NCI-H2196 treated with DMSO at 0.1 percent for 48 hours (cell line): ENCODE data around the gene CELF4.

Experiments
- DNase-seq: peaks from one replicate; lab custom pipeline; 2025; ENCODE audit not compliant: unreplicated experiment; lab: John Stamatoyannopoulos, UW

Gene CELF4

DNA sequence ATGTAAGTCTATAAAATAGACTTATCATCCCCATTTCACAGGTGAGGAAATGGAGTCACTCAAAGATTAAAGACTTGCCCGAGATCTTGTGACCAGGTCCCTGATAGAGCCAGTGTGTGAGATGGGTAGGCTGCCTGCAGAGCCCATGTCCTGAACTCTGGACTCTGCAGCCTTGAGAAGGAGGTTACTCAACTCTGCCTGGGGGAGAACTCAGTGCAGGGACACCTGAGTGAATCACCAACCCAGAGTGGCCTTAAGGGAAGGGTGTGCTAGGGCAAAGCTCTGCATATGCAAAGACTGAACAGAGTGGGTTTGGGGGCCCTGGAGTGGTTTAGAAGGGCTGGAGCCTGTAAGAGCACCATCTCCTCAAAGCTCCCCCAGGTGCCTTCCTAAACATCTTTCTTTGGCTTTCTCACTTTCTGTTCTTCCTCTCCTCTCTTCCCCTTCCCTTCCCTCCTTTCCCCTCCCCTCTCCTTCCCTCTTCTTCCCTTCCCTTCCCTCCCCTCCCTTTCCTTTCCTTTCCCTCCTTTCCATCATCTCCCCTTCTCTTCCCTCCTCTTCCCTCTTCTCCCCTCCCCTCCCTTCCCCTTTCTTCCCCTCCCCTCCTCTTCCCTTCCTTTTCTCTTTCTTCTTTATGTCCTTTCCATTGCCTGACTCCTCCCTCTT is 67.6 kb downstream of the CELF4 start:
- DNase-seq = no peak

DNA sequence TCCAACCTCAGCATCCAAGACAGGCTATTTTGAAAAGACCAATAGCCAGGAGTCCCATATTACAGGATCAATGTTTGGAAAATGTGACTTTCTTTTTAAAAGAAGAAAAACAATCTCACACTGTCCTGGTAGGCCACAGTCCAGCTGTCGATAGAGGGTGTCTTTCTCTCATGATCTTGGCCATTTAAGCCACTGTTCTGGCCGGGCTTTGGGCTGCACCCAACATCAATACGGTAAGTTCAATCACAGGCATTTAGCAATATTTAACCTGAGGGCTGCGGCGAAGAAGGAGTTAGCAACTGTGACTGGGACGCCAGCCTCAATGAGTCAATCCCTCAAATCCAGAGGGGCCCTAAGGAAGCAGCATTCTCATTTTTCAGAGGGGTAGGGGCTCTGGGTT is 69.0 kb downstream of the CELF4 start:
- no peak for DNase-seq

DNA sequence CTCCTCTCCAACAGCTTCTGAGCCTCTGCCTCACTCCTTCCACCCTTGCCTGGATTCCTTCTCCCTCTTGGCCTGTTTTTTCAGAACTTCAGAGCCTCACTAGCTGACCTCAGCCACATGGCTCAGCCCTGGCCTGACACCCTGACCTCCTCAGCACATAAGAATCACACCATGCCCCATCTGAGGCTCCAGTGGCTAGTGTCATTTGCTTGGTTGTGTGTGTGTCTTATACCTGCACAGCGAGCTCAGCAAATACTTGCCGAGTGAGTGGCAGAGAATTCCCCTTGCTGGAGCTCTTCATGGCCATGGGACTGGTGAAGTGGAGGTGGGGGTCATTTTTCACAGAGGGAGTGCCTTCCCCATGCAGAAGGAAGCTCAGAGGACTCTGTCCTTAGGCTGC is 70.2 kb downstream of the CELF4 start:
- DNase-seq = no peak

DNA sequence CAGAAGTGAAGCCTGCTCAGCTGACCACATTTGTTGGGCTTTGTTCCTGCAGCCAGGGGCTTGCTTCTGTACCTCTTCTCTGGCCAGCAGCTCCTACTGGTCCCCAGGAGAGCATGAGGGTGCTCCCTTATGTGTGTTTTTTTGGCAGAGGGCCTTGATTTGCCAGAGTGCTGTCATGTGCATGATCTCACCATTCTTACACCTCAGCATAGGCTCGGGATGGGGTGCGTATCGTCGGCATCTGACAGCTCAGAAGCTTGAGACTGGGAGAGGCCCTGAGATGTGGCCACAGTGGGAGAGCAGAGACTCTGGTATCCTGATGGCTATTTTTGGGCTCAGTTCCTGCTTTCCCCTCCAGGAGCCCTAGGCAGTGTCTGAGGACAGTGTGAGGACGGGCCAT is 71.2 kb downstream of the CELF4 start:
- DNase-seq = no peak

DNA sequence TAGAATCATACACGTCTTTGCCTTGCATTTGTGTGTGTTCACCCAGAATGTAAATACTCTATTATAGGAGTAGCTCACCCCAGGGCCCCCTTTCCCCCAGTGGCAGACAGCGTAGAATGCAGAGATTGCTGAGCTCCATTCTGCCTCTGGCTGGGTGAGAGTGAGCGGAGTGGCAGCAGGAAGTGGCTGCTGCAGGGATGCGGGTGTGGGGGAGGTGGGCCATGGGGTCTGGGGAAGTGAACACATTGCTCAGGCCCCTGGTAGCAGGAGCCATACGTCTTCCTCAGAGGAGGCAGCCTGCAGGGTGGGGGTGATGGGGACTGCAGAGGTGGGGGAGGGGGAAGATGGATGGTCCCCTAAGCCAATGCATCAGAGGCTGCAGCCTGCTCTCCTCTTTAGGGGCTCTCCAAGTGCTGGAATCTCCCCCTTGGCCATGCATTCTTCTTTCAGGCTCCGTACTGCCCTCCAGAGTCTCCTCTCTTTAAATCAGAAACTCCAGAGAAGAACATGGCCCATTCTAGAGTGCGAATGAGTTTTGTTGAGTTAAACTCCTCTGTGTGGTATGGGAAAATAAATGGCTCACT is 72.2 kb downstream of the CELF4 start:
- no peak for DNase-seq

DNA sequence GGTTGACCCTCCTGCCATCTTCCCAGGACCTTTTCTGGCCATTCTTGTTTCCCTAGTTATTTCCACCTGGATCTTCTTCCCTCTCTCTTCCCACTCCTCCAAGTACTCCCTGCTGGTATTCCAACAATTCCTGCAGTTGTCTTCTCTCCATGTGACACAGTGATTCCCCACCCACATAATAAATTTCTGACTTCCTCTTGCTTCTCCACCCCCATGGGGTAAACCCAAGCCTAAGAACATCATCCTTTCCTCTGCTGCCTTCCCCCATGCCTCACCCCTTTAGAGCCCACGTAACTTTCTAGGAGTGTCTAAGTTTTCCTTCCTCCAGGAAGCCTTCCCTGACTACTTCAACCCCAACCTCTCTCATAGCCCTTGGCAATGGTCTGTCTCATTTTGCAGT is 72.6 kb downstream of the CELF4 start:
- no peak for DNase-seq

DNA sequence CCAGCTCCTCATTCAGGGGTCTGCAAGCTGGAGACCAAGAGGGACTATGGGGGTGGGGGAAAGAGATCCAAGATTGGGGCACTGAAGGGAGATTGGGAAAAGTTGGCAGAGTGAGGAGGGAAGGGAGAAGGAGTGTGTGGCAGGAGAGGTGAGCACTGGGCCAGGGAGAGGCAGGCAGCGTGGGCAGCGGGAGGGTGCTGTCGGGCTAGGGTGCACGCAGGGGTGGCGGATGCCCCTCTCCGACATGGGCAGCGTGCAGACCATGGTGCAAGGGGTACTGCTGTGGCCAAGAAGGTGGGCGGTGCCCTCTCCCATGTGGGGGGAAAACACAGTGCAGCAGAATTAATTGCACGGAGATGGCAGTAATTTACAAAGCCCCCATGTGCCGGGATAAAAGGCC is 74.1 kb downstream of the CELF4 start:
- no peak for DNase-seq

DNA sequence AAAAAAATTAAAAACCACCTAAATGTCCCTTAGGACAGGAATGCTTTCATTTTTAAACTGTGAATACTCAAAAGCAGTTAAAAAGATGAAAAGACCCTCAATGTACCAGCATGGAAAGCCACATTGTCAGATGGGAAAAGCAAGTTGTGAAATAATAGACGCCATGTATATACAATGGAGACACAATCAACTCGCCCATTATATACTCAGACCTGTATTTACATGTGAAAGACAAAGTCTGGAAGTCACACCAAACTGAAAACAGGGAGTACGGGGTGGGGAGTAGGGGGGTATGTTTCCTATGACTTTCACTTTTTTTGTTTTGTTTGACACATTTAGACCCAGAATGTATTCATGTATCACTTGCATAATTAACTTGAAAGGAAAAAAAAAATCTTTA is 75.6 kb downstream of the CELF4 start:
- DNase-seq = no peak

DNA sequence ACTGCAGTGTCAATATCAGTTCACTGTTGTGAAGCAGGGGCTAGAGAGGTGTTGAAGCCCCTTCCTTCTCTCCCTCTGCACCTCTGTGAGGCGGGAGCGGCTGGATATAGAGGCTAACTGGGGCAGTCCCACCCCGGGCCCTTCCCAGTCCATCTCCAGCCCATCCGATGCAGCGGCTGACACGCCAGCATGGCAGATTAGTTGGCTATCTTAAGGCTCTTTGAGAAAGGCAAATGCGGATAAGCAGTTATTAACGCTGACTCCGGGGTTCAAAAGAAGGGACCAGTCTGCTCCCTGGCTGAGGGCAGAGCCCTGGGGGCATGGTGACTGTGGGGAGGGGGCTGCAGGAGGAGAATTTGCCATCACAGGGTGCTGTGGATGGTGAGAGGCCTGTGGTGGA is 76.6 kb downstream of the CELF4 start:
- no peak for DNase-seq

DNA sequence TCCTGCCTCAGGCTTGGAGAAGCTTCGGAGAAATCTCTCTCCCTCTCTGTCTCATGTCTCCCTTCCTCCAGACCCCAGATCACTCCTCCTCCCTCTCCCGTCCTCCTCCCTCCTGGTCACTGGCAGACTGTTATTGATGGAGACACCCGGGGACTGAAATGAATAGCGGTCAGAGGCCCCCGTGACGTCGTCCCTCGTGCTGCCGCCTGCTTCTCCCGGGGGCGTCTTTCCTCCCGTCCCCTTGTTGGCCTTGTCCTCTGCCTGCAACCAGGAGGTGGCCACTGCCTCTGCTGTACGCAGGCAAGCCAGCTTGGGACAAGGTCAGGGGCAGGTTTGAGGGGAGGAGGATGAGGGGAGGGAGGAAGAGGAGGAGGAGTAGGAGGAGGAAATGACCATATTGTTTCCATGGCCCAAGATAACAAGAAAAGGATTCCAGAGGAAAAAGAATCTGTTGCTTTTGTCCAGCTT is 78.2 kb downstream of the CELF4 start:
- DNase-seq = no peak

DNA sequence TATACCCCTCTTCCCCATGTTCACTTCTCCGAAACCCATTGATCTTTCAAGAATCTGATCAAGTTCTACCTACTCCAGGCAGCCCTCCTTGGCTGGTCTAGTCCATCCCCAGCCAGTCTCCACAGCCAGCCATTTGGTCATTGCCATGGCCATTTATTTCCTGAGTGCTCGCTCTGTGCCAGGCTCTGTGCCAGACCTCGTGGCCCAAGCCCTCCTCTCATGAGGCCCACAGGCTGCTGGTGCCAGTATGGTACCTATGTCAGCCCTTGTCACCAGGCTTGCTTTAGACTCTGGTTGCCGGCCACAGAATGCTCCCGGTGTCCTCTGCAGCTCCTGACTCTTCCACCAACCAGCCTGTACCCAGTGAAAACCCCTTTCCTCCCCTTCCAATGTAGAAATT is 78.8 kb downstream of the CELF4 start:
- no peak for DNase-seq

DNA sequence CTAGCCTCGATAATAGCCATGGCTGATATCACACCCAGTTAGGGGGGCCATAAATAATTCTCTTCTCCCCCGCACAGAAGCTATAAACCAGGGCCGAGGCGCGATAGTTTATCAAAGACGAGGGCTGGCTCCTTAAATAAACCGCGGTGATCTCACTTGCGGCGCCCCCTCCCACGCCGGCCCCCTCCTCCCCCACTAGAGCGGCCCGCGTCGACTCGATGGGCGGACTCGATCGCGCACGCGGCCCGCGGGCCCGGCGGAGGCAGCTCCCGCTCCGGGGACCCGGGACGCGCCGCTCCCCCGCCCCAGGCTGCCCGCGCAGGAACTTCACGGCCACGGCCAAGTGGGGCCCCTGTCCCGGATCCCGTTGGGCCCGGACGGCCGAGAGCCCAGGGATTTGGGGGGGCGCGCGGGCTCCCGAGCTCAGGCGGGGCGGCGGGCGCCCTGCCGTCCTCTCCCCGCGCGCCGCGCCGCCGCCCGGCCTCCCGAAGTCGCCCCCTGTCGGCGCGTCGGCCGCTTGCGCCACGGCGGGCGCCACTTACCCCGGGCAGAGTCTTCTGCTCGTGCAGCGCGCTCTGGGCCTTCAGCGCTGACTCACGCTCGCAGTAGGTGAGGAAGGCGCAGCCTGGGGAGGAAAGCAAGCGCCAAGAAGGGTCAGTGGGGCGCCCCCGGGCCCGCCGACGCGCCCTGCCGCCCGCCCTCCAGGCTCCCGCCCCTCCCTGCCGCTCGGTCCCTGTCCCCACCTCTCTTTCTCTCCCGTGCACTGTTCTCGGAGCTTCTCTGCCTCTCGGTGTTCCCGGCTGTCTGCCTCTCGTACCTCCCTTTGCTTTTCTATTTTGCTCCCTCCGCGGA is 80.4 kb downstream of the CELF4 start:
- DNase-seq = peak; percentile 16

DNA sequence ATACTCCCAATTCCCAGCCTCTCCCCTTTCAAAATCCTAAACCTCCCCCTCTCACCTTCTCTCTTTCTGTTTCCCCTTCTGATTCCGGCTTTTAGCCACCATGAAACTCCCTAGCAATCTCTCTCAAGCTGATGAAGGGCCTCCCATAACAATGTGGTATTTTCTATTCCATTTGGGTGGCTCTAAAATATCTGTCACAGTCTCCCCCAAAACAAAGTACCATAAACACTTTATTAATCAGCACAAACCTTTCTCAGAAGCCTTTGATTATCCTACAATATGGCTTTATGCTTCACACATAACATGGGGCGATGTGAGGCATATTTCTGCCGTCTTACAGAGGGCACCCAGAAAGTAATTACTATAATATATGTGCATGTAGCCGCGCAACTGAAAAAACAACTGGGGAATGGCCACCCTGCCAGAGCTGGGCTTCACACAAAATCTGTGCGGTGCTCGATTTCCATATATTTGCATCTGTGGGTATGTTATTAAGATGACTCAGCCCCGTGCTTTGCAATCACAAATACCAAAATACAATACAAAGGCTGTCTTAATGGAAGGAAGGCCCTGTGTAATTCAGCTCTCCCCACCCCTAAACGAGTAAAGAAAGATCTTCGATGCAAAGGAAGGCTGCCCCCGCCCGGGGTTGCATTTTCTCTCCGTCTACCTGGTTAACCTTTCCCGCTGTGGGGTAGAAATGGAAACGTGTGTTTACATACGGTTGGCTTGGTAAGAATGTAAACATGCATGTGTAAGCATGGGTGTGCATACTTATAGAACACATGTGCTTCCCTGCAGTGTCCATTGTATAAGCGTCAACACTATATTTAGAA is 81.4 kb downstream of the CELF4 start:
- no peak for DNase-seq

DNA sequence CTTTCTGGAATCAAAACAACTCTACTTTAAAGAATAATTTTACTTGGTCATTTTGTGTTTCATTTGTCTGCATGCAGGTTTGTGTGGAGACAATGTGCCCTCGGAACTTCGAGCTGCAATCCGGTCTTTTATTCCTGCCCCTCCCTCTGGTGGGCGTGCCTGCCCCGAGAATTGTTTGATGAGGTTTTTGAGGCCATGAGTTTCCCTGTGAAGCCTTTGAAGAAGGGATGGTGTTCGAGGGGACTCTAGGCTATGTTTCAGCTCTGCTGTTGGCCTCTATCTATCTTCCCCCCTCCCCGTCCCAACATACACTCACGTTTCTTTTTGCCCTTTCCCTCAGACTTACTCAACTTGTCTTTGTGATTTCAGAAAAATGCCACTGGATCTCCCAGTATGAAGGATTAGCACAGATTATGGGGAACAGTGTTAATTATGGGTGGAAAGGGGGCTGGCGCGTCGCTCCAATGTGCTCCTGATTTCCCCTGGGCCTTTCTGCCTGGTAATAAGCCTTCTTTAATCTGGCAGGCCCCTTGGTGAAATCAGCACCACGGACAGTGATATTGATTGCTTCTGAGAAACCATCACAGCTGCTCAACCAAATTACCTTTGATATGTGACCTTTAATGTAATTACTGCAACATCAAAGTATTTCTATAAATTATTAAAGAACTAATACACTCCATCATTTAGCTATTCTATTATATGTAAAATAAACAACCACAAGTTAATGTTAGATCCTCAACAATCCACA is 82.2 kb downstream of the CELF4 start:
- no peak for DNase-seq

DNA sequence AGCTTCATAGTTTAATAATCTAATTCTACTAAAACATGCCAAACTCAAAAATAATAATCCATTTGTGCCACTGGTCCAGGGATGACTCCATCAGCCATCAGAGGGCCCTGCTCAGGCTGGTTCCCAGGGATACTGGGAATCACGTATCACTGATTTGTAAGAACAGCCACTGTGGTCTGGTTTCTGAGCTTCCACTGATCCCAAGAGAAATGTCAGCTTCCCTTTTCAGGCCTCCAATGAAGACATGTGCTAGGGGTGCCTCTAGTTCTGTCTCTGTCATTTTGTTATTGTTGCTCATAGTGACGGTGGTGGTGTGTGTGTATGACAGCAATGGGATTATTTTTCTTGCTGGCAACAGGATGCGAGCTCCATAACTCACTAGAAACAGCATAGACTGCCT is 83.2 kb downstream of the CELF4 start:
- no peak for DNase-seq

DNA sequence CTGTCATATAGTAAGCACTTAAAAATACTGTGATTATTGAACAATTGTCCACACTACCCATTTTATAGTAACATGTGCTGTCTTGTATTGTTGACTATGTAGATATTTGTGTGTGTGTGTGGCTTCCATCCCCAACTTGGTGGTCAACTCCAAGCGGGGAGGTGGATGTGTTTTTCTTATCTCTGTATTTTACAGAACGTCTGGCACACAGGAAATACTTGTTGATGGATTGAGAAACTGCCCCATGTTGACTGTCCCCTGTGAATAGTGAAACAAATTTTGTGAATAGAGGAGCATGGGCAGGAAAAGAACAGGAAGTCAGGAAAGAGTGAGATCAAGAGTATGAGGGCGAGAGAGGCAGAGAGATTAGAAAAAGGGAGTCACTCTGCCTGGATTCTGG is 83.6 kb downstream of the CELF4 start:
- no peak for DNase-seq

DNA sequence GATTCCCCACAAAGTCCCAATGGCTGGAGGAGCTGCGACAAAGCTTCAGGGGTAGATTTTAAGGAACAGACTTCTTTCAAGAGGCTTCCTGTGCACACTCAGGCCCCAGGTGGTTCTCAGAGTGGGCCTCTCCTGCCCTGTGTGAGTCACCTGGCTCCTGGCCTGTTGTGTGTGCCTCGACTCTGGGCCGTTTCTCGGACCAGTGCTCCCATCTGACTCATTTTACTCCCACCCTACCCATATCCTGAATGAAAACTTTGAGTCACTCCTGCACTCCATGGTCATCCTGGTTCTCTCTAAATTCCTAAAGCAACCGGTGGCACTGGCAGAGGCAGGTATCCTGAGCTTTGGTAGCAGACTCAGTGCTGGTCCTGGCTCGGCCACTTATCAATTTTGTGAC is 84.1 kb downstream of the CELF4 start:
- DNase-seq = no peak

DNA sequence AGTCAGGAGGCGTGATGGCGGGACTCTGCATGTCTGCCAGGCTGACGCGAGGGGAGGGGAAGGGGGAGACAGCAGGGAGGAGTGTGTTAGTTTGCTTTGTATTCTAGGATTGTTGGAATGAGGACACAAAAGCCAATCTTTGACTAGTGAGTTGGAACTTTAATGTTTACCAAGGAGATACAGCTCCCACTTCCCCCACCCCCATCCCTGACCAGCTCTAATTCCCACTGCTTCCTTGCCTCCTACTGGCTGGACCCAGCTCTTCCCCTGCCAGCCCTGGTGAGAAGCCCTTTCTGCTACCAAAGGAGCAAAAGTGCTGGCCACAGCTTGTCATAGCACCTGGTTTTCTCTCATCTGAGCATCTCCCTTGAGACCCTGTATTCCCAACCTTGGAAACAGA is 84.5 kb downstream of the CELF4 start:
- no peak for DNase-seq

DNA sequence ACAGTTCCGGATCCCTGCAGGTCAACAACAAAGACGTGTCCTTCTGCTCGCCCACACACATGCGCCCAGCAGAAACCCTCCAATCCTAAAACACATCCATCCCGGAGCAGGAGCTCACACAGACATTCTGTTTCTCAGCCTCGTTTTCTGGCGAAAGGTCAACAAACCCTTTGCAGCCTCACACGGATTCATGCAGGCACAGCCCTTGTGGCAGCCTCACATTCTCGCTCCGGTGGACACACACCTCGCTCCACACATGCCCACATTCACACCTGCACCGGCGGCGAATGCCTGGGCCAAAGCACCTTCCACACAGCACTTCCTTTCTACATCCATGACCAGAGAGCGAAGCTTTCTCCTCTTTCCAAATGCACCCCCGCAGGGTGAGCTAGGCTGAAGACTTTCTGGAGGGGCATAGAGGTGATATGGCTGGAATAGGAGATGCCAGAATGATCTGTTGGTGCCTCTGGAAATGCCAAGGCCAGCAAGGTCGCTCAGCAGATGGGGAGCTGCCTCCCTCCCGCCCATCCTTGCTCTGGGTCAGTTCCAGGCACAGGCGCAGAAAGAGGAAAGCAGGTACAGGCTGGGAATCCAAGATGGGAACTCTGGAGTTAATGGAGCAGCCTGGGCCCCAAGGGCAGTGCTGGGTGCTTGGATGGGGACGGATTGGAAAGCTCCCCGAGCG is 88.8 kb downstream of the CELF4 start:
- DNase-seq = no peak

DNA sequence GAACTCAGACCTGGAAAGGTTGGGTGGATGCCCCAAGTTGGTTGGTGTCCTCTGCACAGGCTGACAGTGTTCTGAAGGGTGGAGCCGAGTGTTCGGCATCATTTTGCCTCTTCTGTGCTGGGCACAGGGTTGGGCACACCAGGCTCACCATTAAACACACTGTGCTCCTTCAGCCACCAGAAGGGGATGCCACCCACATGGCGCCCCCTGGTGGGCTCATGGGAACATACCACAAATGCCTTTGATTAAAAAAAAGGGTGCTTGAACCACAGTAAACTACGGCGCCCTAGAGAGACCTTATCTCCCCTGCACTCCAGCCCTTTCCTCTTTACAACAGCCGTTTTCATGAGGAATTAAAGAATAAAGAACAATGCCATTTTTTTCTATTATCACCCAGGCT is 89.4 kb downstream of the CELF4 start:
- DNase-seq = no peak
